D721Med (cell line): ENCODE data around the gene ELOVL5.

Source experiments
- DNase-seq: peaks from one replicate; pipeline ENCODE4 v3.0.0; 2011; ENCODE audit warnings: low spot score; ENCODE audit not compliant: insufficient read length
- FAIRE-seq: peaks from 2 replicates; lab custom pipeline; 2011; peaks lifted over from hg19 to GRCh38; lab: Jason Lieb, UNC
- TF ChIP-seq, protein P1 (sequence below): IDR thresholded peaks from 2 replicates; pipeline ENCODE4 v1.5.1; 2012; ENCODE audit warnings: mild to moderate bottlenecking, control low read depth; ENCODE audit not compliant: insufficient read depth; ENCODE audit errors: missing control alignments

Gene ELOVL5

DNA sequence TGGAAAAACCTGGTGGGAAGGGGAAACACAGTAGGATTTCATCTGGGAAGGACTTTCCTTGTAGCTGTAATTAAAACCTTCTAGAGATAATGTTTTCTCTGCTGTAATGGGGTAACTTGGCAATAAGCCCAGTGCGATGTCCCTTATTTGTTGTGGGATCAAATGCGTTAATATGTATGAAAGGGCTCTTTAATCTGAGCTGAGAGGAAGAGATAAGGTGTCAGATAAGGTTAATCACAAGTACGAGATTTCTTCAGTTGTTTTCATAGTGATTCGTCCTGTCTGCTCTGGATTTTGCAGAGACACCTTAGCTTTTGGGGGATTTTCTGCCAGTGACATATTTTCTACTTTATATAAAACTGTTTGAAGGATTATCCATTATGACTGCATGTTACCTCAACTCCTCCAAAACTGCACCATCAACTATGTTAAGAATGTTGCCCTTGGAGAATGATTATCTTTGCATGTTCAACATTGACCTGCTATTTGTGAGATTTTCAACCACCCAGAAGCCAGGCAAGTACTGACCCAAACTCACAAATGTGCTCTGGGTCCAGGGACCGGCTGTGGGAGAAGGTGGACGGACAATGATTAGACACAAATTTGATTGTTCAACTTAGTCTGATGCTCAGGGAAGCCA, 21.2 kb upstream of the ELOVL5 start:
- DNase-seq = no peak
- TF ChIP-seq, protein P1, sequence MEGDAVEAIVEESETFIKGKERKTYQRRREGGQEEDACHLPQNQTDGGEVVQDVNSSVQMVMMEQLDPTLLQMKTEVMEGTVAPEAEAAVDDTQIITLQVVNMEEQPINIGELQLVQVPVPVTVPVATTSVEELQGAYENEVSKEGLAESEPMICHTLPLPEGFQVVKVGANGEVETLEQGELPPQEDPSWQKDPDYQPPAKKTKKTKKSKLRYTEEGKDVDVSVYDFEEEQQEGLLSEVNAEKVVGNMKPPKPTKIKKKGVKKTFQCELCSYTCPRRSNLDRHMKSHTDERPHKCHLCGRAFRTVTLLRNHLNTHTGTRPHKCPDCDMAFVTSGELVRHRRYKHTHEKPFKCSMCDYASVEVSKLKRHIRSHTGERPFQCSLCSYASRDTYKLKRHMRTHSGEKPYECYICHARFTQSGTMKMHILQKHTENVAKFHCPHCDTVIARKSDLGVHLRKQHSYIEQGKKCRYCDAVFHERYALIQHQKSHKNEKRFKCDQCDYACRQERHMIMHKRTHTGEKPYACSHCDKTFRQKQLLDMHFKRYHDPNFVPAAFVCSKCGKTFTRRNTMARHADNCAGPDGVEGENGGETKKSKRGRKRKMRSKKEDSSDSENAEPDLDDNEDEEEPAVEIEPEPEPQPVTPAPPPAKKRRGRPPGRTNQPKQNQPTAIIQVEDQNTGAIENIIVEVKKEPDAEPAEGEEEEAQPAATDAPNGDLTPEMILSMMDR = no peak
- FAIRE-seq = no peak

DNA sequence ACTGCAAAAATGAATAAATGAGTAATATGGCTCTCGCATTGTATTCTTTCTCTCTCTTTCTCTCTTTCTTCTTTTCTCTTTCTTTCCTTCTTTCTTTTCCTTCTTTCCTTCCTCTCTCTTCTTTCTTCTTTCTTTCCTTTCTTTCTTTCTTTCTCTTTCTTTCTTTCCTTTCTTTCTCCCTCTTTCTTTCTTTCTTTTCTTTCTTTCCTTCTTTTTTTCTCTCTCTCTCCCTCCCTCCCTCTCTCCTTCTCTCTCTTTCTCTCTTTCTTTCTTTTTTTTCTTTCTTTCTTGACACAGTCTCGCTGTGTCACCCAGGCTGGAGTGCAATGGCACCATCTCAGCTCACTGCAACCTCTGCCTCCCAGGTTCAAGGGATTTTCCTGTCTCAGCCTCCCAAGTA, 20.3 kb upstream of the ELOVL5 start:
- DNase-seq (no peak), FAIRE-seq (no peak)
- TF ChIP-seq, protein P1 = no peak

DNA sequence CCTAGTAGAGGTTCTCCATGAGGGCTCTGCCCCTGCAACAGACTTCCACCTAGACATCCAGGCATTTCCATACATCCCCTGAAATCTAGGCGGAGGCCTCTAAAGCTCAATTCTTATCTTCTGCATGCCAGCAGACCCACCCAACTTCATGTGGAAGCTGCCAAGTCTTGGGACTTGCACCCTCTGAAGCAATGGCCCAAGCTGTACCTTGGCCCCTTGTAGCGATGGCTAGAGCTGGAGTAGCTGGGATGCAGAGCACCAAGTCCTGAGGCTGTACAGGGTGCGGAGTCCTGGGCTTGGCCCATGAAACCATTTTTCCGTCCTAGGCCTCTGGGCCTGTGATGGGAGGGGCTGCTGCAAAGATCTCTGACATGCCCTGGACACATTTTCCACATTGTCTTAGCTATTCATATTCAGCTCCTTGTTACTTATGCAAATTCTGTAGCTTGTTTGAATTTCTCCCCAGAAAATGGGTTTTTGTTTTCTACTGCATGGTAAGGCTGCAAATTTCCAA, 17.4 kb upstream of the ELOVL5 start:
- no peak for DNase-seq
- FAIRE-seq = no peak
- TF ChIP-seq, protein P1 = no peak

DNA sequence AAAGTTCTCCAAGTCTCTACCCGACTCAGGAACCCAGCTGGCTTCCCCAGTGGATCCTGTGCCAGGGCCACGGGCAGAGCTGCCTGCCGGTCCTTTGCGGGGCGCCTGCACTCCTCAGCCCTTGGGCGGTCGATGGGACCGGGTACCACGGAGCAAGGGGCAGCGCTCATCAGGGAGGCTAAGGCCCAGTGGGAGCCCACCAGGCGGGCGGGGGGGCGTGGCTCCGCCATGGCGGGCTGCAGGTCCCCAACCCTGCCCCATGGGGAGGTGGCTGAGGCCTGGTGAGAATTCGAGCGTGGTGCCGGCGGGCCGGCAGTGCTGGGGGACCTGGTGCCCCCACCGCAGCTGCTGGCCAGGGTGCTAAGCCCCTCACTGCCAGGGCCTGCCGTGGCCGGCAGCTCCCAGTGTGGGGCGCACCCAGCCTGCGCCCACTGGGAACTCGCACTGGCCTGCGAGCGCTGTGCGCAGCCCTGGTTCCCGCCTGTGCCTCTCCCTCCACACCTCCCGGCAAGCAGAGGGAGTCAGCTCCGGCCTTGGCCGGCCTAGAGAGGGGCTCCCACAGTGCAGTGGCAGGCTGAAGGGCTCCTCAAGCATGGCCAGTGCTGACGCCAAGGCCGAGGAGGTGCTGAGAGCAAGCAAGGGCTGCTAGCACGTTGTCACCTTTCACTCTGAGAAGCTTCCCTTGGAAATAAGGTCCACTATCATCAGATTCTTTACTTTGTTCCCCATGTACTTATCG, 14.8 kb upstream of the ELOVL5 start:
- FAIRE-seq (no peak), DNase-seq (no peak)
- TF ChIP-seq, protein P1 = no peak

DNA sequence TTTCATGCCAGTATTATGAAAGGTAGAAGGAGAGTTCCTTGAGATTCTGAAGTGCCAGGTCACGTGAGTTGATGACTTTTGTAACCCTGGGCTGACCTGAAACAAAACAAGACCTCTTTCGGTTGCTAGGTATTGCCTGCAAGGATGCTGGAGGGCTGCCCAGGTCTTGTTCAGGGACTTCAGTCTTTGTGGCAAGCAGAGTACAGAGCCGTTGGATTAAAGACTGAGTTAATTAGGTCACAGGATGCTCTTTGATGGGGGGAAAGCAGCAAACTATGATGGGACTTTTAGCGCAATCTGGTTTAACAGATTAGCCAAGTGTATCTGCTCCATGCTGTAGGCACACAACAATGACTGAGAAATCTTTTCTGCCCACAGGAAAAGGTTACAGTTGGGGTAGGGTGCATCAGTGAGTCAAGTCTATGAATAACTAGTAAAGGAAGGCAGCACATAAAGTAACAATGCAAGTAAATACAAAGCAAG, 12.8 kb upstream of the ELOVL5 start:
- no peak for DNase-seq
- TF ChIP-seq, protein P1 = no peak

DNA sequence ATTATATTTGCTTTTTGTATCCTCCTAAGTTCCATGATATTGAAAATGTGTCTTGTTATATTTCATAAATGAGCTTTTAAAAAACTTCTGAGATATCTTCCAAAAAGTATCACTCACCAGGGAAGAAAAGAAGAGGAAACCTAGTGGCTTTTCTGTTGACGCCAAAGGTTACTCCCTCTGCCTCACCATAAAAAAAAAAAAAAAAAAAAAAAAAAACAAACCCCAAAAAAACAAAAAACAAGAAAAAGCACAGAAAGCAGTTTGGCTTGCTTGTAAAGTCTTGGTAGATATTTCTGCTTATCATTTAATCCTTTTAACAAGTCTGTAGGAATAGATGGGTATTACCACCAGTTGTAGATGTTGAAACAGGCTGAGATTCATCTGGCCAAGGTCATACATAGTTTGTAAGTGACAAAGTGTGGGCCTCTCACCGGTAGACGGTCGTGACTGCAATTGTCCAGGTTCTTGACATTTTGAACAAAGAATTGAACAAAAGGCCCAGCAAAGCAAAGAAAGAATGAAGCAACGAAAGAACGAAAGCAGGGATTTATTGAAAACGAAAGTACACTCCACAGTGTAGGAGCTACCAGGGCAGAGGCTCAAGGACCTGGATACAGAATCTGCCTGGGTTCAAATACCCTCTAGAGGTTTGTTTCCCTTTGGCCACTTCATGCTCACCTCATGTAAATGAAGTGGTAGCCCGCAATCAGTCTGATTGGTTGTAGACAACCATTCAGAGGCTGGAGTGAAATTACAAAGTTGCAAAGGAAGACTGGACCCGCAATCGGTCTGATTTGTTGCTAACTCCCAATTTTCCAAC, 11.6 kb upstream of the ELOVL5 start:
- FAIRE-seq = no peak
- no peak for DNase-seq
- TF ChIP-seq, protein P1 = no peak

More for the DNA sequence above, 12.8 kb upstream of the ELOVL5 start:
- no peak for FAIRE-seq
